ENCODE data around the gene ZDHHC14. TPM values are rescaled to one million over a fixed set of nuclear protein-coding genes. Genes with fewer than 3 reads are reported as not detected.

Gene ZDHHC14
- total RNA-seq, 4 donors from 2014 or later, result 9.1 to 20.6 (median 12.5) TPM

DNA sequence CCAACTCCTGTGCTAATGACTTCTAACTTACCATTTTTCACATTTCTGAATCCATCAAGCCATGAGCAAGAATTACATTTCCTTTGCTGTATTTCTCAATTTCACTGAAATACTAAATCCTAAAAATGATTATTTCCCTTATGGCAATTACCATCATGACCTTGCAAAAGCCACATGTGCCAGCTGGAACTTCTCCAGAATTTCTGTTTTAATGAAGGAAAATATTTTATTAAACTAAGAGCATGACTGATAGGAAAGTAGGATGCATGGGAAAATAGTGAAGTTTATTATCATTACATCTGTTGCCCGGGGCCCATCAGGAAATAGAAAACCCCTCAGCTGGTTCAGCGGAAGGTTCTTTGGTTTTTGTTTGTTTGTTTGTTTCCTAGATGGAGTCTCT lies 43.2 kb upstream of the ZDHHC14 start:
- no peaks in the 10 kb centered on the region for H3K36me3 ChIP-seq
- H3K27ac ChIP-seq, result no peak overlapping the region
- no peak for DNase-seq
- no peaks in the 10 kb centered on the region for H3K9me3 ChIP-seq
- no peaks in the 10 kb centered on the region for H3K27me3 ChIP-seq
- TF ChIP-seq POLR2A (IDR thresholded peaks at IDR 0.05), result no peak
- TF ChIP-seq, protein P1, sequence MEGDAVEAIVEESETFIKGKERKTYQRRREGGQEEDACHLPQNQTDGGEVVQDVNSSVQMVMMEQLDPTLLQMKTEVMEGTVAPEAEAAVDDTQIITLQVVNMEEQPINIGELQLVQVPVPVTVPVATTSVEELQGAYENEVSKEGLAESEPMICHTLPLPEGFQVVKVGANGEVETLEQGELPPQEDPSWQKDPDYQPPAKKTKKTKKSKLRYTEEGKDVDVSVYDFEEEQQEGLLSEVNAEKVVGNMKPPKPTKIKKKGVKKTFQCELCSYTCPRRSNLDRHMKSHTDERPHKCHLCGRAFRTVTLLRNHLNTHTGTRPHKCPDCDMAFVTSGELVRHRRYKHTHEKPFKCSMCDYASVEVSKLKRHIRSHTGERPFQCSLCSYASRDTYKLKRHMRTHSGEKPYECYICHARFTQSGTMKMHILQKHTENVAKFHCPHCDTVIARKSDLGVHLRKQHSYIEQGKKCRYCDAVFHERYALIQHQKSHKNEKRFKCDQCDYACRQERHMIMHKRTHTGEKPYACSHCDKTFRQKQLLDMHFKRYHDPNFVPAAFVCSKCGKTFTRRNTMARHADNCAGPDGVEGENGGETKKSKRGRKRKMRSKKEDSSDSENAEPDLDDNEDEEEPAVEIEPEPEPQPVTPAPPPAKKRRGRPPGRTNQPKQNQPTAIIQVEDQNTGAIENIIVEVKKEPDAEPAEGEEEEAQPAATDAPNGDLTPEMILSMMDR (IDR thresholded peaks at IDR 0.05), result no peak
- H3K4me3 ChIP-seq, result no peak overlapping the region
- H3K4me1 ChIP-seq, result no peaks in the 10 kb centered on the region

DNA sequence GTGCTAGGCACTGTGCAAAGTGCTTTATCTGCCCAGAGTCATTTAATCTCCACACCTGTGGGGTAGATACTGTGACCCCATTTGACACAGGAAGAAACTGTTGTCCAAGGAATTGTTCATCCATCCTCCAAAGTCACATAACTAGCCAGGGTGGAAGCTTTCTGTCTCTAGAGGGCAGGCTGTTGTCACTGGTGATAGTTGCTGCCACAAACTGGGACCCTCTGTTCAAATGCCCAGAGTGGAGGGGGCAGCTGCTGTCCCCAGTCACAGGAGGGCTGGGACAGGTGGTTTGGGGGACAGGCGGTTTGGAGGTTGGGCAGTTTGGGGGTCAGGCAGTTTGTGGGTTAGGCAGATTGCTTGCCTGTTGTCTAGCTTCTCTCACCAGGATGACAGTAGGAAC lies 41.6 kb upstream of the ZDHHC14 start:
- Histone ChIP-seq H3K36me3 (no peaks in the 10 kb centered on the region), H3K4me1 (no peaks in the 10 kb centered on the region), H3K9me3 (no peaks in the 10 kb centered on the region), H3K27ac (no peak overlapping the region), H3K27me3 (no peaks in the 10 kb centered on the region), H3K4me3 (no peak overlapping the region)
- no peak for DNase-seq
- no peak for TF ChIP-seq POLR2A (IDR thresholded peaks at IDR 0.05)
- TF ChIP-seq, protein P1 (IDR thresholded peaks at IDR 0.05), result peak in 1 of 6 experiments; percentile 10

DNA sequence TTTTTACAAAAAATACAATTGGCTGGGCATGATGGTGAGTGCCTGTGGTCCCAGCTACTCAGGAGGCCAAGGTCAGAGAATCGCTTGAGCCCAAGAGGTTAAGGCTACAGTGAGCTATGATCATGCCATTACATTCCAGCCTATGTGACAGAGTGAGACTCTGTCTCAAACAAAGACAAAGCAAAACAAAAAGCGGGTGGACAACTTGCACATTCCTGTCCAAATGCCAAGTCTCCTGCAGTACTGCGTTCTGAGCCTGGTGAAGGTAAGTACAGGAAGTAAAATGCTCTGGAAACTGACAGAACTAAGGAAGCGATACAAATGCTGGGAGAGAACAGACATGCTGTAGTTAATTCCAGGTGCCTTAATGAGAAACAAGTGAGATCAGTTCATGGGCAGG lies 37.3 kb upstream of the ZDHHC14 start:
- no peak overlapping the region for H3K4me3 ChIP-seq
- H3K27me3 ChIP-seq, result no peaks in the 10 kb centered on the region
- H3K27ac ChIP-seq, result no peak overlapping the region
- H3K4me1 ChIP-seq, result no peaks in the 10 kb centered on the region
- H3K36me3 ChIP-seq, result no peaks in the 10 kb centered on the region
- no peaks in the 10 kb centered on the region for H3K9me3 ChIP-seq
- TF ChIP-seq, protein P1 (IDR thresholded peaks at IDR 0.05), result no peak
- TF ChIP-seq POLR2A (IDR thresholded peaks at IDR 0.05), result no peak
- DNase-seq, result no peak

DNA sequence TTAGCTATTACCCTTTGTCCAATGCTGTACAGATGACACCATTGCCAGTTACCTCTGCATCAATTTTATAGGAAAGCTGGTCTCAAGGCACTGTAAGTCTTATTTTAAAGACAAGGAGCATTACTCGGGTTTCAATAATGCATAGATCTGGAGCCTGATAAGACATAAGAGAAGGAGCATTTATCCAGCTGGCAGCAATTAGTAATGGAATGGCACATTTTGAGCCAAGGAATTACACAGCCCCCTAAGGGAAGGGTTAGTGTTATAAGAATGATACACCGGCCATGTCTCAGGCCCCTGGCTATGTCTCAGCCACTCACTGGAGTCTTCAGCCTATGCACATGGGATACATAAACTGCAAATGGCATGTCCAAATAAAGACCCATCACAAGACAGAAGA lies 34.6 kb upstream of the ZDHHC14 start:
- H3K4me3 ChIP-seq, result no peak overlapping the region
- no peaks in the 10 kb centered on the region for H3K36me3 ChIP-seq
- no peaks in the 10 kb centered on the region for H3K27me3 ChIP-seq
- H3K9me3 ChIP-seq, result no peaks in the 10 kb centered on the region
- no peak for DNase-seq
- no peaks in the 10 kb centered on the region for H3K4me1 ChIP-seq
- no peak overlapping the region for H3K27ac ChIP-seq
- no peak for TF ChIP-seq POLR2A (IDR thresholded peaks at IDR 0.05)
- TF ChIP-seq, protein P1 (IDR thresholded peaks at IDR 0.05), result no peak

DNA sequence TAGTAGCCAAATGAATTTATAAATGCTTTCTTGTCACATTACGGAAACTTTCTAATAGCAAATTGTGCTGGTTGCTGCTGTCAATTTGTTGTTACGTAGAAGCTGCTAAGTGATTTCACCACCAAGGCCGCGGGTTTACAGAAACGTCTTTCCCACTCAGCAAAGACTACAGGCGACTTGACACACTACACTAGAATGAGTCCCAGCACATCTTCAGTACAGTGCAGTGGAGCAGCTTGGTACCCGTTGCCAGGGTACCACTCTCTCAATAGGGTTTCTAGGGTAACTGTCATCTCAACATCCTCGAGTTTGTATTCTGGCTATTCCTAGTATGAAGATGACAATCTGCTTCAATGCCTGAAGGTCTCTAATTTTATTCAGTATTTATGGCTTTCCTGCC lies 22.7 kb upstream of the ZDHHC14 start:
- Histone ChIP-seq H3K9me3 (no peaks in the 10 kb centered on the region), H3K4me3 (no peak overlapping the region), H3K36me3 (no peaks in the 10 kb centered on the region), H3K4me1 (no peaks in the 10 kb centered on the region), H3K27me3 (no peaks in the 10 kb centered on the region), H3K27ac (no peak overlapping the region)
- TF ChIP-seq, protein P1 (IDR thresholded peaks at IDR 0.05), result no peak
- no peak for TF ChIP-seq POLR2A (IDR thresholded peaks at IDR 0.05)
- no peak for DNase-seq

DNA sequence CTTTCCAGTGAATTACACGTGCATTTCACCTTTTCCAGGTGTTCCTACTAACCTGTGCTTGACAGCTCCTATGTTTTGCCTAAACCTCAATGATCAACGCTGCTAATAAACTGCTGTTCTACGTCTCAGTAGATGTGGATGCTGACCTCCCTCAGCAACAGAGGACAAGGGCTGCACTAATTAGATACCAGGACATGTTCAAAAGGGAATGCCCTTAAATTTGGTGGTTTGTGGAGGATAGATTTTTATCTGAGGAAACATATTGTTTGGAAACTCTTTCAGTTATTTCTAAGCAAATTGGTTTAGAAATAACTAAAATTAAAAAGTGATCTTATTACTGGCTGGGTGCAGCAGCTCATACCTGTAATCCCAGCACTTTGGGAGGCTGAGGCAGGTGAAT lies 19.1 kb upstream of the ZDHHC14 start:
- H3K9me3 ChIP-seq, result no peaks in the 10 kb centered on the region
- no peaks in the 10 kb centered on the region for H3K36me3 ChIP-seq
- H3K4me3 ChIP-seq, result no peak overlapping the region
- no peaks in the 10 kb centered on the region for H3K4me1 ChIP-seq
- H3K27me3 ChIP-seq, result no peaks in the 10 kb centered on the region
- no peak overlapping the region for H3K27ac ChIP-seq
- TF ChIP-seq POLR2A (IDR thresholded peaks at IDR 0.05), result no peak
- TF ChIP-seq, protein P1 (IDR thresholded peaks at IDR 0.05), result no peak
- no peak for DNase-seq

Measured in Peyer's patch (tissue), 4 donors.